ENCODE measurements around the gene CLSTN3. TPM values are rescaled to one million over a fixed set of nuclear protein-coding genes. Genes with fewer than 3 reads are reported as not detected.

CLSTN3 gene
- total RNA-seq, 4 donors from 2014 or later, result 13.9 to 98.7 (median 24.4) TPM

DNA sequence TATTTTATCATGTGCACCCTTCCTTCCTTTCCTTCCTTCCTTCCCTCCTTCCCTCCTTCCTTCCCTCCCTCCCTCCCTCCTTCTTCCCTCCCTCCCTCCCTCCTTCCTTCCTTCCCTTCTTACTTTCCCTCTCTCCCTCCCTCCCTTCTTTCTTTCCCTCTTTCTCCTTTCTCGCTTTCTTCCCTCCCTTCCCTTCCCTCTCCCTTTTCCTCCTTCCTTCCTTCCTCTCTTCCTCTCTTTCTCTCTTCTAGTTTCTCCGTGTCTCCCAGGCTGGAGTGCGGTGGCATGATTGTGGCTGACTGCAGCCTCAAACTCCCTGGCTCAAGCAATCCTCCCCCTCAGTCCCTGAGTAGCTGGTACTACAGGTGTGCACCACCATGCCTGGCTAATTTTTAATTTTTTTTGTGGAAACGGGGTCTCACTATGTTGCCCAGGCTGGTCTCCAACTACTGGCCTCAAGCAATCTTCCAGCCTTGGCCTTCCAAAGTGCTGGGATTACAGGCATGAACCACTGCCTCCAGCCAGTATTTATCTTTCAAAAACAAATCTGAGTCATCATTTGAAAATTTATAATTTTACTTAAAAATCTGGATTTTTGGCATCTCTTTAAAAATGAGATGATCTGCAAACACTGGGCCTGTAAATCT is 29.0 kb upstream of the CLSTN3 start:
- peaks cover 0 to 3% of the 10 kb centered on the region in 2 donors for H3K9me3 ChIP-seq
- no peaks in the 10 kb centered on the region for H3K36me3 ChIP-seq
- no peak overlapping the region for H3K4me3 ChIP-seq
- no peaks in the 10 kb centered on the region for H3K27me3 ChIP-seq
- no peak for DNase-seq
- TF ChIP-seq, protein P1, sequence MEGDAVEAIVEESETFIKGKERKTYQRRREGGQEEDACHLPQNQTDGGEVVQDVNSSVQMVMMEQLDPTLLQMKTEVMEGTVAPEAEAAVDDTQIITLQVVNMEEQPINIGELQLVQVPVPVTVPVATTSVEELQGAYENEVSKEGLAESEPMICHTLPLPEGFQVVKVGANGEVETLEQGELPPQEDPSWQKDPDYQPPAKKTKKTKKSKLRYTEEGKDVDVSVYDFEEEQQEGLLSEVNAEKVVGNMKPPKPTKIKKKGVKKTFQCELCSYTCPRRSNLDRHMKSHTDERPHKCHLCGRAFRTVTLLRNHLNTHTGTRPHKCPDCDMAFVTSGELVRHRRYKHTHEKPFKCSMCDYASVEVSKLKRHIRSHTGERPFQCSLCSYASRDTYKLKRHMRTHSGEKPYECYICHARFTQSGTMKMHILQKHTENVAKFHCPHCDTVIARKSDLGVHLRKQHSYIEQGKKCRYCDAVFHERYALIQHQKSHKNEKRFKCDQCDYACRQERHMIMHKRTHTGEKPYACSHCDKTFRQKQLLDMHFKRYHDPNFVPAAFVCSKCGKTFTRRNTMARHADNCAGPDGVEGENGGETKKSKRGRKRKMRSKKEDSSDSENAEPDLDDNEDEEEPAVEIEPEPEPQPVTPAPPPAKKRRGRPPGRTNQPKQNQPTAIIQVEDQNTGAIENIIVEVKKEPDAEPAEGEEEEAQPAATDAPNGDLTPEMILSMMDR (IDR thresholded peaks at IDR 0.05), result no peak
- TF ChIP-seq POLR2AphosphoS5 (IDR thresholded peaks at IDR 0.05) (no peak), EP300 (IDR thresholded peaks at IDR 0.05; ENCODE audit: low read depth) (no peak)
- in situ Hi-C loops (cut with MboI; ENCODE audit: low pct_ligation_motif_present in 1 of 4, low pct_unique_long_range_greater_than_20kb in 1 of 4, low sequenced_read_pairs in 3 of 4), result loop anchor here (10.0 to 25.0 kb wide), 3 partner anchors 156 to 189 kb away; partner anchors contain the start of genes C12orf57 (in 3 of the 4), RNU7-1 (in 3 of the 4), ATN1 (in 2 of the 4) and ENO2 (in 1 of the 4)
- no peaks in the 10 kb centered on the region for H3K4me1 ChIP-seq
- peak overlapping the region in 3 of 4 donors; percentile 13 to 31 (median 23) for H3K27ac ChIP-seq
- intact Hi-C loops (cut with DNase I; ENCODE audit: low total_unique reads), result loop anchor here (10.0 kb wide), 1 partner anchor 136 kb away; no protein-coding TSS in a partner anchor
- 84% methylated on average over 4 of the region's 4 CpGs; no CpG with 5 or more reads in 1 of the 2 donors for WGBS, 2 donors (ENCODE audit: low coverage in 1 of 2)

DNA sequence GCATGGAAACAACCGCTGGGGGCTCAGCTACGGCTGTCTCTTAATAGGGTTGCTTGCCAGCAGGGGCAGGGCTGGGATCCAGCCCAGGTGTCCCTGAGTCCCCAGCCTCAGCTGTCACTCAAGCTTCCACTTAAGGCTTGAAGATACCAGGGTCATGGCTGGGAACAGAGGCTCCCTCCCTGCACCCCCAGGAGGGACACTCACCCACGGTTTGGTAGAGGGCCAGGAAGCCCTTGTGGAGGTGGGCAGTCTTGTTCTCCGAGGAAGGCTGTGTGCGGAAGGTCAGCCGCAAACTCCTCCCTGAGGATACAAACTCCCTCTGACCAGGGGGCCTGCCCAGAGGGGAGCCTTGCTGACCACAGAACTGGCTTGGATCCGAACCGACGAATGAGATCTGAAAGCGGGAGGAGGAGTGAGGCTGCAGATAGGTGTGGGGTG is 28.5 kb upstream of the CLSTN3 start:
- Histone ChIP-seq H3K4me1 (peaks cover 0 to under 1% (median 0%) of the 10 kb centered on the region in 4 donors), H3K27ac (peak overlapping the region in 3 of 4 donors; percentile 13 to 31 (median 23)), H3K27me3 (no peaks in the 10 kb centered on the region), H3K4me3 (no peak overlapping the region), H3K9me3 (peaks cover 0 to 7% of the 10 kb centered on the region in 2 donors), H3K36me3 (no peaks in the 10 kb centered on the region)
- in situ Hi-C loops (cut with MboI; ENCODE audit: low pct_ligation_motif_present in 1 of 4, low pct_unique_long_range_greater_than_20kb in 1 of 4, low sequenced_read_pairs in 3 of 4) (loop anchor here (10.0 to 25.0 kb wide), 3 partner anchors 157 to 189 kb away; partner anchors contain the start of genes C12orf57 (in 3 of the 4), RNU7-1 (in 3 of the 4), ATN1 (in 2 of the 4) and ENO2 (in 1 of the 4)), intact Hi-C loops (cut with DNase I; ENCODE audit: low total_unique reads) (loop anchor here (10.0 kb wide), 1 partner anchor 137 kb away; no protein-coding TSS in a partner anchor)
- no peak for DNase-seq
- TF ChIP-seq POLR2AphosphoS5 (IDR thresholded peaks at IDR 0.05), result no peak
- no peak for TF ChIP-seq POLR2A (IDR thresholded peaks at IDR 0.05)
- TF ChIP-seq EP300 (IDR thresholded peaks at IDR 0.05; ENCODE audit: low read depth), result no peak
- TF ChIP-seq, protein P1 (IDR thresholded peaks at IDR 0.05), result no peak
- 91% methylated on average over 8 of the region's 10 CpGs; no CpG with 5 or more reads in 1 of the 2 donors for WGBS, 2 donors (ENCODE audit: low coverage in 1 of 2)

DNA sequence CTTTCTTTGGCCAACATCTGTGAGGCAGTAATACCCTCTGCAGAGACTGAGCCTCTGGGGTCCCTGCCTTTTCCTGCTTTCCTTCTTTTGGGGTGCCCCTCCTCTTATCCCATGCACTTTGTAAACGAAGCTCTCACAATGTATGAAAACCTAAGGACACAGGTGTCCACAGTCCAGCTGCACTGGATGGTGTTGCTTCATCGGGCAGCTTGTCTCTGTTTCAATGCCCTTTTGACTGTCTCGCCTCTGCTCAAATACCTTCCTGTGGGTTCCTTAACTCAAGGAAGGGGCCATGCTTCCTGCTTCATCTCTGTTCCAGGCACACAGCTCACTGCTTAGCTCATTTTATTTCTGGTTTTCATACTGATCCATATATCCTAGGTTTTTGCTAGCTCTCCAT is 27.6 kb upstream of the CLSTN3 start:
- intact Hi-C loops (cut with DNase I; ENCODE audit: low total_unique reads), result loop anchor here (10.0 kb wide), 1 partner anchor 138 kb away; no protein-coding TSS in a partner anchor
- Histone ChIP-seq H3K36me3 (no peaks in the 10 kb centered on the region), H3K9me3 (peaks cover 0 to 7% of the 10 kb centered on the region in 2 donors), H3K27me3 (no peaks in the 10 kb centered on the region), H3K4me1 (peaks cover 7 to 10% (median 7%) of the 10 kb centered on the region in 4 donors), H3K27ac (no peak overlapping the region), H3K4me3 (no peak overlapping the region)
- 80 to 83% methylated on average over 2 to 3 of the region's 3 CpGs for WGBS, 2 donors (ENCODE audit: low coverage in 1 of 2)
- in situ Hi-C loops (cut with MboI; ENCODE audit: low pct_ligation_motif_present in 1 of 4, low pct_unique_long_range_greater_than_20kb in 1 of 4, low sequenced_read_pairs in 3 of 4), result loop anchor here (10.0 to 25.0 kb wide), 3 partner anchors 158 to 190 kb away; partner anchors contain the start of genes C12orf57 (in 3 of the 4), RNU7-1 (in 3 of the 4), ATN1 (in 2 of the 4) and ENO2 (in 1 of the 4)
- TF ChIP-seq POLR2AphosphoS5 (IDR thresholded peaks at IDR 0.05) (no peak), POLR2A (IDR thresholded peaks at IDR 0.05) (no peak), EP300 (IDR thresholded peaks at IDR 0.05; ENCODE audit: low read depth) (no peak)
- TF ChIP-seq, protein P1 (IDR thresholded peaks at IDR 0.05), result no peak
- no peak for DNase-seq

Data from transverse colon (tissue), 4 donors.